Stimulated activated CD8-positive, alpha-beta memory T cell treated with anti-CD3 and anti-CD28 coated beads, Interleukin-7, amount 100 ng/mL, for 1 hour (primary cell): ENCODE measurements around the gene FAM3D.
A peak's percentile ranks its signal among the peaks of the same experiment; 100 is the strongest.

Source experiments
- DNase-seq, 2 donors: peaks; one replicate each; pipeline ENCODE4 v3.0.0-alpha.2; 2020; ENCODE audit warnings: low read depth in 2 of 2

FAM3D gene

GRCh38 chr3:58656631-58657030 is 9.9 kb downstream of the FAM3D start:
- DNase-seq: no peak

GRCh38 chr3:58654466-58654865 is 12.1 kb downstream of the FAM3D start:
- DNase-seq: no peak

- no peak for DNase-seq
Observed at GRCh38 chr3:58652624-58653023, 13.9 kb downstream of the FAM3D start.

GRCh38 chr3:58651276-58651675 is 15.3 kb downstream of the FAM3D start:
- no peak for DNase-seq

GRCh38 chr3:58647381-58648141 is 19.0 kb downstream of the FAM3D start:
- no peak for DNase-seq

- DNase-seq: no peak
Observed at GRCh38 chr3:58646503-58646902, 20.1 kb downstream of the FAM3D start.

- DNase-seq: no peak
Observed at GRCh38 chr3:58645726-58646125, 20.8 kb downstream of the FAM3D start.

- no peak for DNase-seq
Observed at GRCh38 chr3:58642846-58643245, 23.7 kb downstream of the FAM3D start.

GRCh38 chr3:58640700-58641372 is 25.7 kb downstream of the FAM3D start:
- DNase-seq: peak; percentile 3 to 17

GRCh38 chr3:58639842-58640241 is 26.7 kb downstream of the FAM3D start:
- DNase-seq: no peak

GRCh38 chr3:58639001-58639400 is 27.6 kb downstream of the FAM3D start:
- DNase-seq: no peak

- no peak for DNase-seq
Observed at GRCh38 chr3:58638591-58638990, 28.0 kb downstream of the FAM3D start.

- no peak for DNase-seq
Observed at GRCh38 chr3:58637509-58637908, 29.1 kb downstream of the FAM3D start.

GRCh38 chr3:58635371-58636285 is 30.9 kb downstream of the FAM3D start:
- DNase-seq: no peak

- DNase-seq: no peak
Observed at GRCh38 chr3:58633157-58633865, 33.3 kb downstream of the FAM3D start.

- DNase-seq: no peak
Observed at GRCh38 chr3:58631742-58632141, 34.8 kb downstream of the FAM3D start.

- DNase-seq: no peak
Observed at GRCh38 chr3:58630710-58631092, 35.9 kb downstream of the FAM3D start.

- DNase-seq: peak; percentile 9 to 44
Observed at GRCh38 chr3:58630076-58630709, 36.4 kb downstream of the FAM3D start.

- no peak for DNase-seq
Observed at GRCh38 chr3:58629629-58630028, 36.9 kb downstream of the FAM3D start.

- no peak for DNase-seq
Observed at GRCh38 chr3:58628823-58629562, 37.6 kb downstream of the FAM3D start.

- DNase-seq: no peak
Observed at GRCh38 chr3:58627941-58628340, 38.6 kb downstream of the FAM3D start.
